Measurements from ENCODE around the gene LIMCH1.
"Not testable (repeated sequence)": the region's sequence is repeated elsewhere in the genome, so short reads cannot be mapped to it uniquely, and the experiment has no call there.

LIMCH1 gene

DNA sequence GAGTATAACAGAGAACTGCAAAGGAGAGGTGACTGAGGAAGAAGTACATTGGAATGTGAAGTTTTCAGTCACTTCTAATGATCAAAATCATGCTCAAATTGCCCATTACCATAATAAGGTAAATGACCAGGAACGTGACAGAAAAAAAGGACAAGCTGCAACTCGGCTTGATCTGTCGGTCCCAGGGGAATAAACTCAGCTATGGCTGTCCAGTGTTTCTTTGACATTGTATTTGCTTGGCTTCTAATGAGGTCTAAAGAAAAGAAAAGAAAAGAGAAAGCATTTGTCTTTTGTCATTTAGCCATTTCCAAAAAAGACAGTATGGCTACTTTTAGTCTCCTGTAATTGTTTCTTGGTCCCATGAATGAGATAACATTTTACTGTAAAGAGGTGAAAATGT, 185.3 kb downstream of the LIMCH1 start:
- DNase-seq (ENCODE audit: low read depth, low spot score): no peak

DNA sequence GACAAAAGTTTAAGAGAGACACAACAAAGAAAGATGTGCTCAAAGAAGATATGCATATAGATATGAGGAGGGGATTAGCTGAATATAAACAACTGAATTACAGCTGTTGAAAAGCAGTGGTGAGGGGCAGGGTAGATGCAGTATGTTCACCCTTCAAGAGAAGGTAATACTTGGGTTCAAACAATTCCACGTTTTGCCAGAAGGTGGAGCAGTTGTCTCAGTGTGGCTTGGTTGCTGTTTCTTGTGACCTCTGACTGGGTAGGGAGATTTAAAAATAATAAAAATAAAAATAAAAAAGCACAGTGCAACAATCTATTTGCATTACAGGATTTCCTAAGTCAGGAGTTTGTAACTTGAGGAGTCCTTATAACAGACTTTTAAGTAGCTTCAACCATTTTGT, 187.3 kb downstream of the LIMCH1 start:
- no peak for DNase-seq (ENCODE audit: low read depth, low spot score)

DNA sequence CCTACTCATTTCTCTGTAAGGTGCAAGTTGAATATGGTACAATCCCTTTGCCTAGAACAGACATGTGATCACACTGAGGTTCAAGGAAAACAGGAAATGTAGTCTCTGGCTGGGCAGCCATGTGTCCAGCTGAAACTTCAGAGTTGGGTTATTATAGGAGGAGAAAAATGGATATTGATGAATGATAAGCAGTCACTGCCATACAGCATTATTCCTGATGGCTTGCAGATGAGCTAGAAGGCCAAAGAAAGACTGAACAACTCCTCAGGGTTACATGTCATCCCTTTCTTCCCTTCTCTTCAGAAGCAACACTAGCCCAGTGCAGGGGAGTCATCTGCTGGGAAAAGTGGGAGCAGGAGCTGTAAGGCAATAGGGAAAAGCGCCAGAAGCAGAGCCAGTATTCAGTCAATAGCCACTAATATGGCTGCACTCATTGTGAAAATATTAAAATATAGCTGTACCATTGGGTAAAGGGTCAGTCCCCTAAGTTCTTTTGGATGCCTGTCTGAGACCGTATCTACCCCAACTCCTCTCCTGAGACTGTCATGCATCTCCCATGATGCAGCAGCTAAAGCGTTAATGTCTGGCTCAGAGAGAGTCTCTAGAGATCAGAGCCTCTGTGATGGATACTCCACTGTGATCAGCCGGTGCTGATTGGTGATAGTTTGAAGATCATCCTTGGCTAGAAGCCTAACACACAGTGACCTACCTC, 190.1 kb downstream of the LIMCH1 start:
- DNase-seq (ENCODE audit: low read depth, low spot score): no peak

DNA sequence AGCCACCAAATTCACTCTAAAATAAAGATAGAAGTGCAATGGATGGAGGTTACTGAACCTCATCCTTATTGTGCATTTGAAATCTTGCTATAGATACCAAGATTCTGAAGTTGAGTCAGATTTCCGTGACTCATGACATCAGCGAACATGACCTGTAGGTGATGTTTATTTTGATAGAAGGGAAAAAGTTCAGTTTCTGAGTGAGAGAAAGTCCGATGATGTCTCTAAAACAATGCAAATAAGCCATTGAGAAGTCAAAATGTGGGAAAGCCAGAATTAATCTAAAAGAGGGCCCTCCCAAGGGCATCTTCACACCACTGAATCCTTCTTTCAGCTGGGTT, 190.6 kb downstream of the LIMCH1 start:
- no peak for DNase-seq (ENCODE audit: low read depth, low spot score)

DNA sequence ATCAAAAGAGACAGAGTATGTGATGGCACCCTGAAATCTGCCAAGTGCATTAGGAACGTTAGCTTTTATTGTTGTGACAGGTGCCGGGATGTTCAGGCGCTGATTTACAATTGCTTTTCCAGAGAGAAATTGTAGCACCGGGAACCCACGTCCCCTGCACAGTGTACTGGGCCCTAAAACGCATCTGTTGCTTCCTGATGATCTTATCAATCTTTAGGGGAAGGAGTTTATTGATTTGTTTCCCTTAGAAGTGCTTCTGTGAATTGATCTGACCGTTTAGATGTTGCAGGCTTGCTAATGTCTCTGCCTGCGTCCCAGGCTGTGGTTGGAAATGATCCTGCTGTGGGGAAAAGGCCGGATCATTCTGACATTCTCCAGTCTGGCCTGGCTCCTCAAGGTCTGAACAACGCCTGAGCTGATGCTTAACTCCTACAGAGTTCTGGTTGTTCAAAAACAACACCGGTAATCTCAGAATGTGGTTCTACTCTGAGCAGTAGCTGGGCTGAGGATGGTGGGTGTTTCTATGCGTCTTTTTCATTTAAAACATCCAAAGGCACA, 193.7 kb downstream of the LIMCH1 start:
- DNase-seq (ENCODE audit: low read depth, low spot score): no peak

DNA sequence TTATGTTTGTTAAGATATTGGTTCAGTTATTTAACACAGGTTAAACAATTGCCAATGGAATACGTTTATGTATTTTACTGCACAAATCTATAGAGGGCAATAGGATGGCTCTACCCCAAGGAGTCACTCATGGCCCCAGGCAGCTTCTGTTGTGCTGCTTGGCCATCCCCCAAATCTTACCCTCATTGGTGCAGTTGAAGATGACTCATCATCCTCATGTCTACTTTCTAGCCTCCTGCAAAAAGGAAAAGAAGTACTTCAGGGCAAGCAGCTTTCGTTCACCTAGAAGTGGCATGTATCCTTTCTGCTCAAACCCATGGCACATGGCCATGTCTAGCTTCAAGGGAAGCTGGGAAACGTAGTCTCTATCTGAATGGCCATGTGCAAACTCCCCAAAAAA, 196.4 kb downstream of the LIMCH1 start:
- no peak for DNase-seq (ENCODE audit: low read depth, low spot score)

DNA sequence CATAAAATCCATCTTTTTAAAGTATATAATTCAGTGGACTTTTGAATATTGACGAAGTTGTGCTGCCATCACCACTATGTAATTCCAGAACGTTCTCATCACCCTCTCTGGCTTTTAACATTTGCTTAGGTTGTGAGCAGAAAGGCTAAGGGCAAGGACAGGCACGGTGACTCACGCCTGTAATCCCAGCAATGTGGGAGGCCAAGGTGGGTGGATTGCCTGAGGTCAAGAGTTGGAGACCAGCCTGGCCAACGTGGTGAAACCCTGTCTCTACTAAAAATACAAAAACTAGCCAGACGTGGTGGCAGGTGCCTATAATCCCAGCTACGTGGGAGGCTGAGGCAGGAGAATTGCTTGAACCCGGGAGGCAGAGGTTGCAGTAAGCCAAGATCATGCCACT, 199.5 kb downstream of the LIMCH1 start:
- not testable (repeated sequence) for DNase-seq (ENCODE audit: low read depth, low spot score)

DNA sequence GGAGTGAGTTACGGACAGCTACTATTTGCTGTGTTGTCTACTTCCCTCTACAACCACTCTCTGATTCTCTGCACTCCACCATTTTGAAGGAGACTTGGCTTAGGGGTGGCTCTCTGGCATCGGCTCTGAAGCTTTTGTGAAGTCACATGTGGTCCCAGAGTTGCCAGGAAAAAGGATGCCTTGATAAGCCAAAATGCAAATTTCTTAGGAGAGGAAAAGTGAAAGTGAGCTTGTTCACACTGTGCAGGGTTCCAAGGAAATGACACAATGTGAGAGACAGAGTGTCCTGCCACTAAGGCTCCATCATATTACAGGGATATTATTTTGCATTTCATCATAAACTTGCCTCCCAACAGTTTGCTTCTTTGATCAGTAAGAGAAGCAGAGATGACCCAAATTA, 203.4 kb downstream of the LIMCH1 start:
- DNase-seq (ENCODE audit: low read depth, low spot score): no peak

DNA sequence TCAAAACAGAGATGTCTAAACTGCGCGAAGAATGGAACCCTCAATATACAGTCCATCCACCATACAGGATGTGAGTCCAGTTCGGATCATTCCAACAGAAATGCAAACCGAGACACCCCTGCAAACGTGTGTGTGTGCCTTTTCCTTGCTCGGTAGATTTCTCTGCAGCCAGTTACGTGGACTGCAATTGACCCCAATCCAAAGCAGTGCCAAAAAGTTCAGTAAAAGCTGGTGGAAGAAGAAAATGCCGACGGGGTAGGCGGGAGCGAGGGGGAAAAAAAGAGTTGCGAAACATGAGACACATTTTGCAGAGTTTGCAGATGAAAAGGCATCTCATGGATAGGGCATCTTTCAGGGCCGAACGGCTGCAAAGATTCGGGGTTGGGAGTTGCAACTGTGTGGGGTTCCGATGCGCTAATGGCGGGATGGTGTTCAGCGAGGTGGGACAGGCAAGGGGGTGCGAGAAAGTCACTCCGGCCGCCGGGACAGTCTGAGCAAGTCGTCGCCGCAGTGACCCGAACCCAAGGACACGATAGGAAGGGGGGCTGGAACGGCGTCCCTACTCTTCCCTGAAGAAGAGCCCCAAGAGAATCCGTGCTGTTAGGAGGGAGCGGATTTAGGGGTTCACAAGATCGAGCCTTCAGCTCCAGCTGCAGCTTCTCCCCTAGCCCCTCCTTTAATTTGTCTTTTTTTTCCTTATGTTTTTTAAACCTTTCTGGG, 206.8 kb downstream of the LIMCH1 start:
- DNase-seq (ENCODE audit: low read depth, low spot score): no peak

DNA sequence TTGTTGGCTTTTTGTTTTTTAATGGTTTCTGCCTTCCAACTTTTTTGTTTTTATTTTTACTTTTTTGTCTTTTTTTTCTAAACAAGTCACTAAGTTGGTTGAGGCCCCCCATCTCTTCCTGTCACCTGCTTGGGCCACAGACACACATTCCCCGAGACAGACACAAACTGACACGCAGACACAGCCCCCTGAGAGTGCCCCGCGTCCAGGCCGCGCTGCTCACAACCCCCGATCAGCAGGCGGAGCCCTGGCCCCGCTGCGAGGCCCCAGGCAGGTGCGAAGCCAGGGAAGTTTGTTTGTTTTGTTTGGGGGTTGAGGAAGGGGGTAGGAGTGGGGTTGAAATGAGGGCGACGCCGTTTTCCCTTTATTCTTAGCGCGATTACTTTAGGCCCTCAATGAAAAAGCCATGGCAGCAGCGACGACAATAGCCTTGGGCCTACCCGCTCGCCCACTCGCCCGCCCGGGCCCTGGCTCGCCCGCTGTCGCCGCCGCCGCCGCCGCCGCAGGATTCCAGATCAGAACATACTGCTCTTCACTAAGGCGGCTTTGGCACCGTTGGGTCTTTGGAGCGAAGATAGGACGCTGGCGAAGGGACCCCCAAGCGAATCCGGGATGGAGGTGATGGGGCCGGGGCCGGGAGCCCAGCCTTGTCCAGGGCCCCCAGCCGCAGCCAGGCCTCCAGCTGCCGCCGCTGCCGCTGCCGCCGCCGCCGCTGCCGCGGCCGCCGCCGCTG, 207.5 kb downstream of the LIMCH1 start:
- no peak for DNase-seq (ENCODE audit: low read depth, low spot score)

DNA sequence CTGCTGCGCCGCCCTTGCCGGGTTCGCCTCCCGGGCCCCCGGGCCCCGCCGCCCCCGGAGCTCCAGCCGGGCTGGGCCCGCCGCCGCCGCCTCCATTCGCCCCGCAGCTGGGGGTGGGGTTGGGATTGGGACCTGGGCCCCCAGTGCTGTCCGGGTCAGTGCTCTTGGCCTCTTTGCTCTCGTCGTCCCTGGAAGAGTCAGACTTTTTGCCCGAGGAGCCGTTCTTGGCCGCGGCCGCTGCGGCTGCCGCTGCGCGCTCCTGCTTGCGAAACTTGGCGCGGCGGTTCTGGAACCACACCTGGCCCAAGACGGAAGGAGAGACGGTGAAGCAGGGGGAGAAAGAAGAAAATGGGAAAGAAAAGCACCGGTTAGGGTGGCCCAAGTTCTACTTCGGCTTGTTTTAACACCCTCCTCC, 208.1 kb downstream of the LIMCH1 start:
- no peak for DNase-seq (ENCODE audit: low read depth, low spot score)

DNA sequence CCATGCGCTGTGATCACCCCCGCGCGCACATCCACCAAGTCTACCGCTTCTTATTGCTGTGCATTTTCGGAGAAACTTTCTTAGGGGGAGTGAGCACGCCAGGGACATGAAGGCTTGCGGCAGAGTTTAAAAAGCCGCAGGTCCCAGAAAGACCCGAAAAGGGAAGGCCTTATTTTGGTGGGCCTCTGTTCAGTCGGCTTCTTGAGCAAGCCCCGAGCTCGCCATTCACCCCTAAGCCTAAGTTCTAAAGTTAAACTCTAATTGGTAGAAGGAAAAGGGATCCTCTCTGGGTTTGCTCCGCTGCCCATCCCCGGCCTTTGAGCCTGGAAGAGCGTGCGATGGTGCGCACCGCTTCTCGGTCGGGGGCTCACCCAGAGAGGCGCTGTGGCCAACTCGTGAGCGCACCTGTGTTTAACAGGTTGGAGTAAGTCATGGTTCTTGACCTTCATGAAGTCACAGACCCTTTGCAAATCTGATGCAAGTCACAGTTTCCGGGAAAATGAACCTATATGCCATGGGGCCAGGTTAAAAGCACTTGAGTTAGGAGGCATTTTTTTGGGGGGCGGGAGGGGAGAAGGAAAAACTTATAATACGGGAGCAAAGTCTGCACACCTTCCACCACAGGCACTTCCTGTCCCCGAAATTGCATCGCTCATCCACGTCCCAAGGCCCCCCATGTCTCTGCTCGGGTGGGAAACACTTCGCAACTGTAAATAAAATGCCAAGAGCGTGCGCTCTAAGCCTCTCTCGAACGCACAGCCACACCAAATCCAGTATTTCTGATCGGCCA, 208.7 kb downstream of the LIMCH1 start:
- DNase-seq (ENCODE audit: low read depth, low spot score): no peak

DNA sequence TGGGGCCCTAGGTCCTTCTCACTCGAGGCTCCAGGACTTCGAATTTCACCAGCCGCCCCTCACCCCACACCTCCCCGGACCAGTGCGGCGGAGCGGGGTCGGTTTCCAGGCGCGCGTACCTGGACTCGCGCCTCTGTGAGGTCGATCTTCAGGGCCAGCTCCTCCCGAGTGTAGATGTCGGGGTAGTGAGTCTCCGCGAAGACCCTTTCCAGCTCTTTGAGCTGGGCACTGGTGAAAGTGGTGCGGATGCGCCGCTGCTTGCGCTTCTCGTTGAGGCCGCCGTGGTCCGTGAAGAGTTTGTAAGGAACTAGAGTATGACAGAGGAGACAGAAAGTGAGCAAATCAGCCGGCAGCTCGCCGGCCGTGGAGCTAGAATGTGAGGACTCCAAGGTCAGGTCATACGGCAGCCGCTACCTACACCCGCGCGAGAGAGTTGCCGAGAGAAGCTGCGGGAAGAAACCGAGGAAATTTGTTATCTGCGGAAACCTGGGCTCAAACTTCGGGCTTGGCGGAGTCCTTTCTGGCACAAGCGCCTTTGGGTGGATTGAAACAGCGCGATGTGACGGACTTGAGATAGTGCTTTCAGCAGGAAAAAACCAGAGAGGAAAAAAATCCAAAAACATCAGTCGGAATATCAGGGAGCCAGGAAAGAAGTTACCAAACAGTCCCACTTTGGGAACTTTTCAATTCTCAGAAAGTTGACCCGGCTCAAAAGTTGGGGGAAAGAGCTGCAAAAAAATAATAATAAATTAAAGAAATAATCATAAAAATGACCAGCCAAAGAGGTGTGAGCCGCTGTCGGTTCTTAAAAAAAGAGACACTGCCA, 209.5 kb downstream of the LIMCH1 start:
- DNase-seq (ENCODE audit: low read depth, low spot score): no peak

DNA sequence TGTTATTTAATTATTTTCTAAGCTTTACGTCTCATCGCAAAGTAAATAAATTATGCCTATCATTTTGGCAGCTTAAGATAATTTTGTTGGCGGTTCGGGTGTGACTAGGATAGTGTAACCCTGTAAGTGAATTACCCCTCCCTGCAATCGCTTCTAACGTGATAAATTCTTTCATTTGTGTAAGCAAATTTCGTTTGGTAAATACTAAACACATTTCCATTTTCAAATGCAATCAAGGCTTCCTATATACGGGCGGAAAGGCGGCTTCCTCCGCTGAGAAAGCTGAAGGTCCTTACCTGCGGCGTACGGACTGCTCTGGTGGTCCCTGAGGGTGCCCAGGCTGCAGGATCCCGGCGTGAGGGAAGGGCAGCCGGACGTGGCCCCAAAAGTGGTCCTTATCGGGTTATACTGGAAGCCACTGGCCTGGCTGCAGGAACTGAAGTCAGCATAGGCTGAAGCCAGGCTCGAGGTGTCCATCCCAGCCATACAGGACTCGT, 210.2 kb downstream of the LIMCH1 start:
- DNase-seq (ENCODE audit: low read depth, low spot score): no peak

DNA sequence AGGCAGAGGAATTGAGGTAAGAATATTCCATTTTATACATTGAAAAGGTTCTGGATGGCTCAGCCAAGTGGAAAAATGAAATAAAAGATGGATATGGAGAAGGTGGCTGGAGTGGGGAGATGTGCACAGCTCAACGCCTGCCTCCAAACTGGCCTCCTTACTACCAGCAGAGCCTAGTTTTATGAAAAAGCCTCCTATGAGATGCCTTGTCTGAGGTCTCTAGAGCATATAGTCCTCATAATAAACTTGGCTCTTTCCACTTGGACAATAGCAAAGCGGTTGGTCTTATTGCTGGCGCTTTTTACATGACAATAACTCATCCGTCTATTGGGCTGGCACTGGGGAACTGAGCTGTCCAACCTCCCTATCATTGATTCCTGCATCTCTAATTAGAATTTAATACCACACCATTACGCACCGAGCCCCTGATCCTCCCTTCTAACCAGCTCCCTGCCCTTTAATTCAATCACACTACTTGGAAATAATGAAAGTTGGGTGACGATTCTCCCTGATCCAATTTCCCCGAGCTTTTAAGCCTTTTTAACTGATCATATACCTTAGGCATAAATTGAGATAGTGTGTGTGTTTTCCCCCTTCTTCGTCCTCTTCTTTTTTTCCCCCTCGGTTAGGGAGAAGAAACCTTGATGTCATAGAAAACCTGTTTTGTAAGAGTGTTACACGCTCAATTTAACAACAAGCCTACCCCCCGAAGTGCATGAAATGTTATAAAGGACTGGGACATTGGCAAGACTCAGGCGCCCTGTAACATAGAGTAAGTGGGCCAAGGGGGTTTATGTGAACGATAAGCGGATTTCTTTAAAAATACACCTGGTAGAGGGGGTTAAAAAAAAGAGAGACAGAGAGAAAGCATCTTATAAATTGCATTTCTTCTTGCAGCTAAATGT, 210.9 kb downstream of the LIMCH1 start, which contains the start of gene PHOX2B:
TSS of gene PHOX2B (minus strand) at position 155 of the 905 bp plus-strand sequence. CDS start at position 40, 115 bp downstream.
- no peak for DNase-seq (ENCODE audit: low read depth, low spot score)

DNA sequence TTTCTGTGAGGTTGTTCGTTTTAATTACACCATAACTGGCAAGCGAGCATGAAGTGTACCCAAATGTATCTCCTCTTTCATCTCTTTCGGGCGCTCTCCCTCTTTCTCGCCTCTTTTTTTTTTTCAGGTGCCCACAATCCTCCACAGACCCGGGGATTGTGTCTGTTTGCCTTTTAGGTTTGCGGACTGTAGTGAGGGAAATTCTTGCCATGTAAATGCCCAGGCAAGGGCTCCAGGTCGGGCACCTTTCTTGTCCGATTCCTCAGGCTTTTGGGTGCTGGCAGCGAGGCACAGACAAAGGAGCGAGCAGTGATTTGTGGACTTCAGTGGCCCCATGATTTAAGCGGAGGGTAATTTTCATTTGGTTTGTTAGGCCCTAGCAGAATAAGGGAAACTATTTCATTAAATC, 211.7 kb downstream of the LIMCH1 start:
- DNase-seq (ENCODE audit: low read depth, low spot score): no peak

Data from activated naive CD8-positive, alpha-beta T cell treated with anti-CD3 and anti-CD28 coated beads, Interleukin-2, amount 50 U/mL, for 16 hours (primary cell).